ENCODE results near the gene ENPP1. TPM values are rescaled to one million over a fixed set of nuclear protein-coding genes. Genes with fewer than 3 reads are reported as not detected.
"Not testable (repeated sequence)": the region's sequence is repeated elsewhere in the genome, so short reads cannot be mapped to it uniquely, and the experiment has no call there.

ENPP1 gene
- polyA plus RNA-seq, 1 experiment: 30.4 TPM

GRCh38 chr6:131908787-131909186 lies 101.0 kb downstream of the ENPP1 start:
- DNase-seq (ENCODE audit: low read depth, low spot score); H3K9me3 ChIP-seq (ENCODE audit: control insufficient read depth, insufficient read depth, low read length); POLR2A ChIA-PET; H3K27ac ChIP-seq (ENCODE audit: low read depth, low read length); H3K27me3 ChIP-seq (ENCODE audit: control insufficient read depth, insufficient read depth, low read length); H3K4me3 ChIP-seq (ENCODE audit: low read depth, low read length): not testable (repeated sequence)
- CTCF ChIA-PET: interaction anchor here (1.6 to 3.0 kb wide), 2 partner anchors 214 to 371 kb away, joined by 5 to 63 read pairs; no protein-coding TSS in a partner anchor

- CTCF ChIA-PET: interaction anchor here (0.5 to 4.9 kb wide), 35 partner anchors 9 to 551 kb away, joined by 3 to 234 read pairs (median 4); partner anchors contain the start of gene MED23
- POLR2A ChIA-PET: interaction anchor here (0.6 to 0.7 kb wide), 2 partner anchors 101 to 208 kb away, joined by 3 to 4 read pairs; partner anchors contain the start of gene OR2A4
- H3K27ac ChIP-seq (ENCODE audit: low read depth, low read length): no peak overlapping the region
These were observed 101.8 kb downstream of the ENPP1 start for GRCh38 chr6:131909408-131910218.

DNA sequence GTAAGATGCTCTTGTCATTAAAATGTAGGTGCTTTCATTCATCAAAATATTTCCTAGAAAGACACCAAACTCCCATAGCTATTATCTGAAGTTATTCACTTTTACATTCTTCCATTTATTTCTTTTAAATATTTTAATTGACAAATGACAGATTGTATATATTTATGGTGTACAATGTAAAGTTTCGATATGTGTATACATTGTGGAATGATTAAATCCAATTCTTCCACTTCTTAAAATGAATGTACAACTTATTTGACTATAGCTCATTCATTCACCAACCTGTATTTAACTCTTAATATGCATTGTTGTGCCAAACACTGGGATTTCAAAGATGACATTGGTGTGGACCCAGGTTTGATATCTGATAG lies 102.4 kb downstream of the ENPP1 start:
- Histone ChIP-seq H3K27ac (ENCODE audit: low read depth, low read length) (no peak overlapping the region), H3K27me3 (ENCODE audit: control insufficient read depth, insufficient read depth, low read length) (no peaks in the 10 kb centered on the region), H3K4me3 (ENCODE audit: low read depth, low read length) (no peak overlapping the region), H3K9me3 (ENCODE audit: control insufficient read depth, insufficient read depth, low read length) (no peaks in the 10 kb centered on the region)
- TF ChIP-seq CTCF (IDR thresholded peaks at IDR 0.05; ENCODE audit: low read depth, low read length): no peak
- ChIA-PET CTCF (interaction anchor here (0.6 to 4.9 kb wide), 33 partner anchors 8 to 388 kb away, joined by 3 to 234 read pairs (median 4); partner anchors contain the start of gene MED23), POLR2A (interaction anchor here (0.6 to 0.7 kb wide), 2 partner anchors 102 to 209 kb away, joined by 3 to 4 read pairs; partner anchors contain the start of gene OR2A4)
- no peak for DNase-seq (ENCODE audit: low read depth, low spot score)

More at GRCh38 chr6:131909408-131910218, 101.8 kb downstream of the ENPP1 start:
- Histone ChIP-seq H3K9me3 (ENCODE audit: control insufficient read depth, insufficient read depth, low read length) (no peaks in the 10 kb centered on the region), H3K27me3 (ENCODE audit: control insufficient read depth, insufficient read depth, low read length) (no peaks in the 10 kb centered on the region), H3K4me3 (ENCODE audit: low read depth, low read length) (no peak overlapping the region)
- peak; percentile 94 for TF ChIP-seq CTCF (IDR thresholded peaks at IDR 0.05; ENCODE audit: low read depth, low read length)
- peak; percentile 47 for DNase-seq (ENCODE audit: low read depth, low spot score)

DNA sequence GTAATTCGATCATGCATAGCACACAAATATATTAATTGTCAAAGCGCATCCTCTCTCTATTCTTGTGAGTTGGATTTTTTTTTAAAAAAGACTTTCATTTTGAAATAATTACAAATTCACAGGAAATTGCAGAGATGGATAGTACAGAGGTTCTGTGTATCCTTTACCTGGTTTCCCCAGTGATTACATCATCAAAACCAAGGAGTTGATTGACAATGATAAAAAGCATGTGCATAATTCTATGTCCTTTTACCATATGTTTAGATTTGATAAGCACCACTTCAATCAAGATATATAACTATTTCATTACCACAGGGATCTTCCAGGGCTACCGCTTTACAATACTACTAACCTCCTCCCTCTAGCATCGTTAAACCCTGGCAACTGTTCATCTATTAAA lies 103.1 kb downstream of the ENPP1 start:
- H3K9me3 ChIP-seq (ENCODE audit: control insufficient read depth, insufficient read depth, low read length): no peaks in the 10 kb centered on the region
- ChIA-PET POLR2A (interaction anchor here (0.7 kb wide), 1 partner anchor 86 kb away, joined by 4 read pairs; no protein-coding TSS in a partner anchor), CTCF (interaction anchor here (0.8 to 4.9 kb wide), 20 partner anchors 14 to 385 kb away, joined by 3 to 234 read pairs (median 6); partner anchors contain the start of gene MED23)
- DNase-seq (ENCODE audit: low read depth, low spot score): no peak
- H3K4me3 ChIP-seq (ENCODE audit: low read depth, low read length): no peak overlapping the region
- no peak for TF ChIP-seq CTCF (IDR thresholded peaks at IDR 0.05; ENCODE audit: low read depth, low read length)
- H3K27ac ChIP-seq (ENCODE audit: low read depth, low read length): no peak overlapping the region
- no peaks in the 10 kb centered on the region for H3K27me3 ChIP-seq (ENCODE audit: control insufficient read depth, insufficient read depth, low read length)

- Histone ChIP-seq H3K27ac (ENCODE audit: low read depth, low read length) (no peak overlapping the region), H3K9me3 (ENCODE audit: control insufficient read depth, insufficient read depth, low read length) (no peaks in the 10 kb centered on the region), H3K4me3 (ENCODE audit: low read depth, low read length) (no peak overlapping the region), H3K27me3 (ENCODE audit: control insufficient read depth, insufficient read depth, low read length) (no peaks in the 10 kb centered on the region)
- no peak for TF ChIP-seq CTCF (IDR thresholded peaks at IDR 0.05; ENCODE audit: low read depth, low read length)
- POLR2A ChIA-PET: interaction anchor here (0.6 to 0.7 kb wide), 2 partner anchors 107 to 875 kb away, joined by 3 to 4 read pairs; no protein-coding TSS in a partner anchor
- CTCF ChIA-PET: interaction anchor here (1.8 to 4.9 kb wide), 2 partner anchors 217 to 368 kb away, joined by 5 to 234 read pairs; no protein-coding TSS in a partner anchor
- DNase-seq (ENCODE audit: low read depth, low spot score): no peak
These were observed 104.1 kb downstream of the ENPP1 start for GRCh38 chr6:131911951-131912350.

All from AG04450 (cell line).